Ovary (tissue), 3 donors: ENCODE data around the gene C22orf42.

Experiments used
- CTCF ChIP-seq, 3 donors: fragments of 450-650 bp in 2 of 3; fragments of 200-600 bp in 1 of 3; IDR thresholded peaks; one replicate each; pipeline versions ENCODE4 v1.5.1 to v1.8.0; 2016 to 2022; ENCODE audit warnings: antibody characterized with exemption in 3 of 3, mild to moderate bottlenecking in 1 of 3
- EP300 ChIP-seq: sonication (generic); formaldehyde crosslinking; IDR thresholded peaks from one replicate; pipeline ENCODE4 v1.6.1; 2017; ENCODE audit warnings: antibody characterized with exemption
- donor health status: DM: no; HTN: no; CAD: no.

DNA sequence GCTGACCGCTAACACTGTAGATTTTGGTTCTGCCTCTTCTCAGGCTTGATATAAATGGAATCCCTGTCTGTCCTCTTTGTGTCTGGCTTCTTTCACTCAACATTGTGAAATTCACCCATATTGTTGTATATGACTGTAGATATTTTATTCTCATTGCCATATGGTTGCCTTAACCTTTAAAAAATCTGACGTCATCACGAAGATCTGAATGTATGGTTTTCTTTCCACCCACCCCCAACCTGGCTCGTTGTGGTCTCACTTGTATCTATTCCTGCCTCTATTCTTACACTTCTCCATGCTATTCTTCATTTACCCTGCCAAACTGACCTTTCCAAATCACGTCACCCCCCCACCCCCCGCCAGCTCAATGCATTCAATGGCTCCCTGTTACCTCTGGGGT lies 21.9 kb upstream of the C22orf42 start:
- TF ChIP-seq CTCF (IDR thresholded peaks at IDR 0.05) (no peak), EP300 (no peak)
